Measurements from ENCODE around the gene PIK3CD.

GRCh38 chr1:9699361-9699760 is 47.8 kb downstream of the PIK3CD start:
- no peak for TF ChIP-seq EZH2 (IDR thresholded peaks at IDR 0.05; ENCODE audit: borderline replicate concordance)
- TF ChIP-seq CTCF (IDR thresholded peaks at IDR 0.05; ENCODE audit: poor library complexity), result no peak
